Ovary (tissue), 3 donors: Measurements from ENCODE around the gene PTGIS.

Experiments used
- POLR2A ChIP-seq: fragments of 450-650 bp; IDR thresholded peaks from one replicate; pipeline ENCODE4 v1.6.1; 2017; ENCODE audit warnings: antibody characterized with exemption, mild to moderate bottlenecking, moderate library complexity
- TF ChIP-seq, protein P1 (sequence below), 3 donors: fragments of 450-650 bp in 2 of 3; fragments of 200-600 bp in 1 of 3; IDR thresholded peaks; one replicate each; pipeline versions ENCODE4 v1.5.1 to v1.8.0; 2016 to 2022; ENCODE audit warnings: antibody characterized with exemption in 3 of 3, mild to moderate bottlenecking in 1 of 3
- donor health status: DM: no; HTN: no; CAD: no.

DNA sequence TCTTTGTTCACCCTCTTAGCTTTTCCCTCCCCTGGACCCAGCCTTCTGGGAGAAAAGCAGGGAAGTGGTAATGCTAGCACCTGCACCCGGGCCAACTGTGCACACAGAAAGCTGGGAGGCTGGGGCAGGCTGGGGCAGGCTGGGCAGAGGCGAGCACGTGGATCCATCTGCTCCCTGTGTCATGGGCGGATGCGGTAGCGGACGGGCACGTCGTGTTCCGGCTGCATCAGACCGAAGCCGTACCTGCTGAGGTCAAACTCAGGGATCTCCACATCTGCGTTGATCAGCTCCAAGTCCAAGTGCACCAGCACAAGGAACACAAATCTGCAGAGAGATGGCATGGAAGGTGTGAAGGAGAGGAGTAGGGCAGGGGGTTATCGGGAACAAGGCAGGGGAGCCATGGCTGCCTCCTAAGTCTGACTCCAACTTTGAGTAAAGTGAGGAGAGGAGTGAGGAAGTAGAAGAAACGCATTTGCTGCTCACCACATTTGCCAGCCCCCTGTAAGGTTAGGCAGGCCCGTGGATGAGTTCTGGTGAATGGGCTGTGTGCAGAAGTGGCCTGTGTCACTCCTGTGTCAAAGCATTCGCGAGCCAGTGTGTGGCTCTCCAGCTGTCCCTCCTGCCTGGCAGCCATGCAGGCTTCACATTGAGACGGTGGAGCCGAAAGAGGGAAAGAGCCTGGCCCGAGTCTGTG is 60.0 kb downstream of the PTGIS start:
- TF ChIP-seq, protein P1, sequence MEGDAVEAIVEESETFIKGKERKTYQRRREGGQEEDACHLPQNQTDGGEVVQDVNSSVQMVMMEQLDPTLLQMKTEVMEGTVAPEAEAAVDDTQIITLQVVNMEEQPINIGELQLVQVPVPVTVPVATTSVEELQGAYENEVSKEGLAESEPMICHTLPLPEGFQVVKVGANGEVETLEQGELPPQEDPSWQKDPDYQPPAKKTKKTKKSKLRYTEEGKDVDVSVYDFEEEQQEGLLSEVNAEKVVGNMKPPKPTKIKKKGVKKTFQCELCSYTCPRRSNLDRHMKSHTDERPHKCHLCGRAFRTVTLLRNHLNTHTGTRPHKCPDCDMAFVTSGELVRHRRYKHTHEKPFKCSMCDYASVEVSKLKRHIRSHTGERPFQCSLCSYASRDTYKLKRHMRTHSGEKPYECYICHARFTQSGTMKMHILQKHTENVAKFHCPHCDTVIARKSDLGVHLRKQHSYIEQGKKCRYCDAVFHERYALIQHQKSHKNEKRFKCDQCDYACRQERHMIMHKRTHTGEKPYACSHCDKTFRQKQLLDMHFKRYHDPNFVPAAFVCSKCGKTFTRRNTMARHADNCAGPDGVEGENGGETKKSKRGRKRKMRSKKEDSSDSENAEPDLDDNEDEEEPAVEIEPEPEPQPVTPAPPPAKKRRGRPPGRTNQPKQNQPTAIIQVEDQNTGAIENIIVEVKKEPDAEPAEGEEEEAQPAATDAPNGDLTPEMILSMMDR (IDR thresholded peaks at IDR 0.05): no peak
- no peak for TF ChIP-seq POLR2A
